Ascending aorta (tissue), 2 donors: ENCODE results near the gene CHMP3. TPM values are rescaled to one million over a fixed set of nuclear protein-coding genes. Genes with fewer than 3 reads are reported as not detected.

Experiments
- DNase-seq, 2 donors: peaks; one replicate each; pipeline ENCODE4 v3.0.0-alpha.2; 2019; ENCODE audit warnings: low spot score in 2 of 2
- H3K27ac ChIP-seq, 2 donors: fragments of 200-600 bp; sonication (generic); one replicate each; pipeline ENCODE4 v1.5.1; 2016 to 2017; ENCODE audit warnings: mild to moderate bottlenecking in 1 of 2
- H3K27me3 ChIP-seq: fragments of 200-600 bp; sonication (generic); one replicate; pipeline ENCODE4 v1.5.1; 2017
- H3K36me3 ChIP-seq, 2 donors: fragments of 200-600 bp; sonication (generic); one replicate each; pipeline ENCODE4 v1.5.1; 2016
- H3K4me1 ChIP-seq, 2 donors: fragments of 200-600 bp; sonication (generic); one replicate each; pipeline ENCODE4 v1.5.1; 2016 to 2017; ENCODE audit warnings: mild to moderate bottlenecking in 1 of 2
- H3K4me3 ChIP-seq, 2 donors: fragments of 200-600 bp; sonication (generic); one replicate each; pipeline ENCODE4 v1.5.1; 2016 to 2017; ENCODE audit warnings: mild to moderate bottlenecking in 1 of 2
- H3K9me3 ChIP-seq, 2 donors: fragments of 200-600 bp; sonication (generic); one replicate each; pipeline ENCODE4 v1.5.1; 2016
- CTCF ChIP-seq, 3 experiments: fragments of 200-600 bp in 2 of 3; fragments of 450-650 bp in 1 of 3; sonication (generic) in 2 of 3; IDR thresholded peaks; one replicate each; pipeline ENCODE4 v1.5.1; 2016 to 2019; ENCODE audit warnings: antibody characterized with exemption in 3 of 3, mild to moderate bottlenecking in 1 of 3, moderate library complexity in 1 of 3
- intact Hi-C: fragments of 100-400 bp; cut with DNase I; formaldehyde crosslinking; loops from one replicate; pipeline ENCODE4 v1.15.1; 2023
- total RNA-seq: library from RNA; depleted of rRNA; stranded (reverse); fragments of >200 nt; gene quantifications from one replicate; pipeline ENCODE4 v1.1.0, GENCODE V29; 2016

Gene CHMP3
- total RNA-seq, 1 donor from 2014 or later, result 69.3 TPM

GRCh38 chr2:86470890-86471289 is 92.4 kb downstream of the CHMP3 start:
- TF ChIP-seq CTCF (IDR thresholded peaks at IDR 0.05), result no peak
- H3K4me1 ChIP-seq, result peaks cover 3 to 8% of the 10 kb centered on the region in 2 donors
- H3K36me3 ChIP-seq, result peaks cover 73 to 91% of the 10 kb centered on the region in 2 donors
- intact Hi-C loops, result no loop called here
- H3K9me3 ChIP-seq, result no peaks in the 10 kb centered on the region
- H3K27me3 ChIP-seq, result no peaks in the 10 kb centered on the region
- H3K4me3 ChIP-seq, result no peak overlapping the region
- no peak overlapping the region for H3K27ac ChIP-seq
- DNase-seq, result no peak

GRCh38 chr2:86468162-86469033 is 94.8 kb downstream of the CHMP3 start:
- Histone ChIP-seq H3K9me3 (no peaks in the 10 kb centered on the region), H3K27me3 (no peaks in the 10 kb centered on the region), H3K27ac (no peak overlapping the region), H3K4me3 (no peak overlapping the region), H3K36me3 (peaks cover 77 to 89% of the 10 kb centered on the region in 2 donors), H3K4me1 (peaks cover 3 to 4% of the 10 kb centered on the region in 2 donors)
- no peak for TF ChIP-seq CTCF (IDR thresholded peaks at IDR 0.05)
- intact Hi-C loops, result no loop called here
- DNase-seq, result no peak

- Histone ChIP-seq H3K27ac (no peak overlapping the region), H3K4me1 (peaks cover 3 to 4% of the 10 kb centered on the region in 2 donors), H3K4me3 (no peak overlapping the region), H3K36me3 (peaks cover 84 to 85% of the 10 kb centered on the region in 2 donors), H3K27me3 (no peaks in the 10 kb centered on the region), H3K9me3 (no peaks in the 10 kb centered on the region)
- intact Hi-C loops, result no loop called here
- no peak for DNase-seq
- no peak for TF ChIP-seq CTCF (IDR thresholded peaks at IDR 0.05)
These were observed 96.9 kb downstream of the CHMP3 start for GRCh38 chr2:86466306-86466705.

GRCh38 chr2:86464652-86465051 is 98.6 kb downstream of the CHMP3 start:
- Histone ChIP-seq H3K9me3 (no peaks in the 10 kb centered on the region), H3K27me3 (no peaks in the 10 kb centered on the region), H3K4me1 (peaks cover 3 to 4% of the 10 kb centered on the region in 2 donors), H3K4me3 (no peak overlapping the region), H3K27ac (peak overlapping the region; percentile 1 to 19), H3K36me3 (peaks cover 87 to 88% of the 10 kb centered on the region in 2 donors)
- intact Hi-C loops, result no loop called here
- DNase-seq, result no peak
- TF ChIP-seq CTCF (IDR thresholded peaks at IDR 0.05), result no peak

GRCh38 chr2:86461042-86461743 is 102.0 kb downstream of the CHMP3 start:
- TF ChIP-seq CTCF (IDR thresholded peaks at IDR 0.05), result no peak
- intact Hi-C loops, result no loop called here
- Histone ChIP-seq H3K4me3 (no peak overlapping the region), H3K4me1 (peaks cover 3 to 4% of the 10 kb centered on the region in 2 donors), H3K9me3 (no peaks in the 10 kb centered on the region), H3K27ac (no peak overlapping the region), H3K27me3 (no peaks in the 10 kb centered on the region), H3K36me3 (peaks cover 87 to 91% of the 10 kb centered on the region in 2 donors)
- DNase-seq, result no peak
